OCI-LY3 (cell line): ENCODE data around the gene TF.

Experiments used
- EZH2phosphoT487 ChIP-seq: fragments of 200-600 bp; shearing (Covaris generic); IDR thresholded peaks from 2 replicates; pipeline ENCODE4 v1.6.1; 2018; ENCODE audit warnings: antibody characterized with exemption, mixed run types, low read depth
- TF ChIP-seq, protein P1 (sequence below): fragments of 200-600, 300-600 bp; sonication (generic); IDR thresholded peaks from 2 replicates; pipeline ENCODE4 v1.5.1; 2014; ENCODE audit warnings: antibody characterized with exemption, low read length, low read depth

- TF ChIP-seq, protein P1, sequence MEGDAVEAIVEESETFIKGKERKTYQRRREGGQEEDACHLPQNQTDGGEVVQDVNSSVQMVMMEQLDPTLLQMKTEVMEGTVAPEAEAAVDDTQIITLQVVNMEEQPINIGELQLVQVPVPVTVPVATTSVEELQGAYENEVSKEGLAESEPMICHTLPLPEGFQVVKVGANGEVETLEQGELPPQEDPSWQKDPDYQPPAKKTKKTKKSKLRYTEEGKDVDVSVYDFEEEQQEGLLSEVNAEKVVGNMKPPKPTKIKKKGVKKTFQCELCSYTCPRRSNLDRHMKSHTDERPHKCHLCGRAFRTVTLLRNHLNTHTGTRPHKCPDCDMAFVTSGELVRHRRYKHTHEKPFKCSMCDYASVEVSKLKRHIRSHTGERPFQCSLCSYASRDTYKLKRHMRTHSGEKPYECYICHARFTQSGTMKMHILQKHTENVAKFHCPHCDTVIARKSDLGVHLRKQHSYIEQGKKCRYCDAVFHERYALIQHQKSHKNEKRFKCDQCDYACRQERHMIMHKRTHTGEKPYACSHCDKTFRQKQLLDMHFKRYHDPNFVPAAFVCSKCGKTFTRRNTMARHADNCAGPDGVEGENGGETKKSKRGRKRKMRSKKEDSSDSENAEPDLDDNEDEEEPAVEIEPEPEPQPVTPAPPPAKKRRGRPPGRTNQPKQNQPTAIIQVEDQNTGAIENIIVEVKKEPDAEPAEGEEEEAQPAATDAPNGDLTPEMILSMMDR = no peak
- no peak for TF ChIP-seq EZH2phosphoT487
These were observed 9.0 kb downstream of the TF start for GRCh38 chr3:133754973-133755828.
